NAMALWA (cell line): ENCODE results near the gene LARGE1.
A peak's percentile ranks its signal among the peaks of the same experiment; 100 is the strongest.

ENCODE experiments used
- DNase-seq: peaks from one replicate; pipeline ENCODE4 v3.0.0-alpha.2; 2015; ENCODE audit warnings: low spot score

The LARGE1 gene

DNA sequence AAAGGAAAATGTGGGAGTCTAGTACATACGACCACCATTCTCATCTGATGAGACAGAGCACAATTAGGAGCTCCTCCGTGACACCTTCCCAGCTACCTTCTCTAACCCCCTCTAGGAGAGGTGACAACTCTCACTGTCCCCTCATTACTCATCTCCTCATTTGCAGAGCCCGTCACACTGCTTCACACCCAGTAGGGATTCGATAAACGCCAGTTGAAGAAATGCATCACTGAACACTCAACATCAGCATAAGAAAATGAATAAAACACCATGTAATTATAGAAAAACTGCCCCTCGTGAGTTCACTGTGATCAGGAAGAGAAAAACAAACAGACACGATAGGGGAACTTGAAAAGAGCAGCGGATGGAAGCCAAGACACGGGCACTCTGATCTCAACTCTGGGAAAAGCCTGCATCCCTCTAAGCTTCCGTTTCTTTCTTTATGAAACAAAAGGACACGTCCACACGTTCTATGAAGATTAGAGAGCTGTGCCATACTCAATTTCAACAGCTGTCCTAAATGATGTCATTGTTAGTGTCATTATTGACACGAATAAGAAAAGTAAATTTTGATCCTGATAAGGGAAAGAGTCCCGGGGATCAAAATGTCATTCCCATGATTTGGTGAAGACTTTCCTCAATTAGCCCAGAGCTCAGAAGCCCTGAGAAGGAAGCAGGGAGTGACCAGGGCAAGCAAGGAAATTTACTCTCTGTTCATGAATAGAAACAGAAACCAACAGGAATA lies 356.9 kb downstream of the LARGE1 start:
- no peak for DNase-seq

DNA sequence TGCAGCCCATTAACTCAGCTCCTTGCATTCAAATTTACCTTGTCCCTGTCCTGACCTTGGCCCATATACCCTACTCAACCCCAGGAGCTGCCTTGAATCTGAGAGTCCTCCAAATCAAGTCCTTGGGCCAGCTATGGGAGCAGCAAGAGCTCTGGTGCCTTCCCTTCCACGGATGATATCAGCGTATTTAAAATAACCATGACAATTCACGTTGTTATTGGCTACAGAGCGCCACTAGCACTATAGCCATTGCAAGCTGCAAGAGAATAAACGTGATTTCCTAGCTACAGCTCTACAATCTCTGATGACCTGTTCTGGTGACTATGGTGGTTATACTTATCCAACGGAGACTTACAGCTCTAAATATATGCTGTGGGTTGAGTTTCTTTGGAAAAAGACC lies 357.8 kb downstream of the LARGE1 start:
- DNase-seq = no peak

DNA sequence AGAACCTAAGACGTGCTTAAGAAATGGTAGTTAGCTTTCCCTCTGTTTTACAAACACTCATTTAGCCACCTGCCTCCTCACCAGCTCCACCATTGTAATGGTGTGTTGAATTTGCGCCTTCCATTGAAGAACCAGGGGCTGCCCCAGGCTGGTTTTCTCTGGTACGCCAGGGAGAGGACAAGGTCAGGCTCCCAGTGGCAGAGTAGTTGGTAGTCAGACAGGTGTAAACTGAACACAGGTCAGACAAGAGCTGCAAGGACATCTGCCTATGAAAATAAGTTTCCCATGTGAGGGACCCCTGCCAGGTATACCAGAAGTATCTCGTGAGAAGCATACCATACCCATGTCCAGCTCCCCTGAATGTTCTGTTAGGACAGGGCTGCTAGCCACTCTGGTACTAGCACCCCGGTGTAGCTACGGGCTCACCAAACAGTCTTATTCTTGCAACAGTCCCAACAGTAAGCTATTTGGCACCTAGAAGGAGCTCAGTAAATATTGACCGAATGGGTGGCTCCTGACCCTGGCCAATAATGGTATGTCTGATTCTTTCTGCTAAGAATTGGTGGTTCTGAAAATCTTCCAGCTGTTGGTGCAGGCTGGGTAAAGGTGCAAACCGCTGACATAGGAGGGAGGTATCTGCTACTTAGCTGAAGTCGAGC lies 359.0 kb downstream of the LARGE1 start:
- DNase-seq = no peak

DNA sequence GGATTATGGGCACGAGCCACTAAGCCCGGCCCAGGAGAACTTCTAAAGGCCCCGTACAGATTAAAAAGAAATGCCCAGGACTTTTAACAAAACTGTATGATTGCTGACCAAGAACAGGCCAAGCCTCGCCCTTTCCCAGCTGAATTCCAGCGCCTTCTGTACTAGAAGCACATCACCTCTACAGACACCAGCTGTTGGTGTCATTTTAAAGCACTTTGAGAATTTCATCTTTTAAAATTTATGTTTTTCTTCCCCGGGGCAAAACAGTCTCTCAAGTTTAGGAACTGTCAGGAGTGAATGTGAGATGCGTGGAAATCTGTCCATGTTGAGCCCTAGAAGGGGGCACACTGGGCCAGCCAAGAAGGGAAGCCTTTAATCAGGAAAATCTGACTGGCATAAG lies 362.4 kb downstream of the LARGE1 start:
- no peak for DNase-seq

DNA sequence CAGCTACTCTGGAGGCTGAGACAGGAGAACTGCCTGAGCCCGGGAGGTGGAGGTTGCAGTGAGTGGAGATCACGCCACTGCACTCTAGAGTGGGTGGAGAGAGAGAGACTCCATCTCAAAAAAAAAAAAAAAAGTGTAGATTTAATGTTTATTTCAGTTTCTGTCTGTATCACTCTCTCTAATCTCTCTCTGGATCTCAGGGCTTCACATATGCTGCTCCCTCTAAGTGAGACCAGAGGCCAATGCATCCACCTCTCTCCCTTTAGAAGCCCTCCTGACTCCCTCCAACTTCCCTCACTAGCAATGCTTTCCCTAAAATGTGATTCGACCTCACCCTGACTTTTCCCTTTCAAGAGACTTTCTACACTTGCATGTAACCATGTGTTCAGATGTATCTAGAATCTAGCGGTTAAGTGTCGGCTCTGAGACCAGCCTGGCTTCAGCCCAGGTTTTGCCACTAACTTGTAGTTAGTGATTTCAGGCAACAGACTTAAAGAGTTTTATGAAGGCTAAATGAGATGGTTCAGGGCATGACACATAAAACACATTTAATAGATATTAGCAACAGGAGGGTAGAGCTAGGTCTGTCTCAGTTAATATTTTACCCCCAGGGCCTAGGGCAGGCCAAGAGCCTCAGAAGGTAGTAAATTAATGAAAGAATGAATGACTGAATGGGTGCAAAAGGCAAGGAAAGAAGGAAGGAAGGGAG lies 364.3 kb downstream of the LARGE1 start:
- no peak for DNase-seq

DNA sequence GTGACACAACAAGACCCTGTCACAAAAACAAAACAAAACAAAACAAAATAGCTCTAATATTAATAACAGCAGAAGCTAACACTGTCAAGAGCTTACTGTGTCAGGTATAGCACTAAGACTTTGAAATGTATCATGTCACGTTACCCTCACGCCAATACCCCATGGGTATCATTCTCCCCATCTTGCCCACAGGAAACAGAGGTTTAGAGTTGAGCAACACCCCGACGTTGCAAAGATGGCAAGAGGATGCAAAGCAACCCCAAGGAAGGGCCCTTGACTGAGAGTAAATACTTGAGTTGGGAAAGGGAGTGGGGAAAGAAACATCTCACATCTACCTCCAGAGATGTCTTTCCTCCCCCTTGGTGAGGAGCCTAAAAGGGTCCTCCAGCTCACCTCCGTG lies 366.8 kb downstream of the LARGE1 start:
- DNase-seq = no peak

DNA sequence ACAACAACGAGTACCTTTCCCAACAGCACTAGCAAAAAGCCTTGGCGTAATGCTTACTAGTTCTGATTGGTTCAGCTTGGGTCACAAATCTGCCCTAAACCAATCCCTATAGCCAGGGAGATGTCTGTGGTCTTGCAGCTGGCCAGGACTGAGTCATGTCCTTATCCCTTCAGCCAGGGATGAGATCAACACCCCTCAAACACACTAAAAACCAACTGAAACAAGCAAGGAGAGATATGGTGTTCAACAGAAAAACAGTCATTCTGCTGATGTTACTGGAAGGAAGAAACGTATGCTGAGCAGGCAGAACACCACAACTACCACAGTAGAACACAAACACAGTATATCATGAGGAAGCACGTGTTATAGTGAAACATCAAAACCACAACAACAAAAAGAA lies 375.6 kb downstream of the LARGE1 start:
- DNase-seq = no peak

GRCh38 chr22:33542722-33543121 lies 377.6 kb downstream of the LARGE1 start:
- DNase-seq = no peak

- no peak for DNase-seq
Observed at GRCh38 chr22:33542153-33542552, 378.1 kb downstream of the LARGE1 start.

DNA sequence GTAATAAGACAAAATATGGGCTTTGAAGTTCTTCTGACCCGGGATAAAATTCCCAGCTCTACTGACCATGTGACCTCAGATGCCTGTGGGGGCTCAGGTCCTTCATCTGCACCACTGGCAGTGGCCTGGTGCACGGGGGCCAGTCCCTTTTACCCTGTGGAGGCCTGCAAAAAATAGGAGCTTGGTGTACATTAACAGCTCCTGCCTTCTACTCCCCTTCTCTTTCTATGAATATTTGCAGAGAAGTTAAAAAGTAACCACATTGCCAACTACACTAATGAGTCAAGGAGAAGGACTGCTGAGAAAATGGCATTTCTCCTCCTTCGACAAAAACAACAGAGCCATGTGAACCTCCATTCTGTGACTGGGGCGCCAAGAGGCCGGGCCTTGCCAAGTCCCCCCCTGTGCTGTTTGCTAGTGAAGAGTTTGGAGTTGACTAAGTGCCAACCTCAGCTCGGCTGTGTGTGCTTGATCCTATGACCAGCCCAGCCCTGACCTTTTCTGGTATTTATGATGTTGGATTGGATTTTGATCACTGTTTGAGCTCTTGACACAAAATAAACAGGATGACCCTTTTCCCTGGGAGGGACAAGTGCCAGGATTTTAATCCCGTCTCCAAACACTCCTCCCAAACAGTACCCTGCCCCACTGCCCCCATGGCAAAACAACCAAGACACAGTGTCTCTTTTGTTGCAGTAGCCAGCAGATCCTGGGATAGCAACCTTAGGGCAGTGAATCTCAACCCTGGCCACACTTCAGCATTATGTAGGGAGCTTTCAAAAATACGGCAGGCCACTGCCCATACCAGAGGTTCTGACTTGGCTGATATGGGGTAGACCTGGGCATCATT lies 380.1 kb downstream of the LARGE1 start:
- no peak for DNase-seq

- DNase-seq = no peak
Observed at GRCh38 chr22:33539202-33539901, 380.9 kb downstream of the LARGE1 start.

GRCh38 chr22:33538277-33538885 lies 381.9 kb downstream of the LARGE1 start:
- DNase-seq = no peak

- no peak for DNase-seq
Observed at GRCh38 chr22:33537059-33537458, 383.2 kb downstream of the LARGE1 start.

DNA sequence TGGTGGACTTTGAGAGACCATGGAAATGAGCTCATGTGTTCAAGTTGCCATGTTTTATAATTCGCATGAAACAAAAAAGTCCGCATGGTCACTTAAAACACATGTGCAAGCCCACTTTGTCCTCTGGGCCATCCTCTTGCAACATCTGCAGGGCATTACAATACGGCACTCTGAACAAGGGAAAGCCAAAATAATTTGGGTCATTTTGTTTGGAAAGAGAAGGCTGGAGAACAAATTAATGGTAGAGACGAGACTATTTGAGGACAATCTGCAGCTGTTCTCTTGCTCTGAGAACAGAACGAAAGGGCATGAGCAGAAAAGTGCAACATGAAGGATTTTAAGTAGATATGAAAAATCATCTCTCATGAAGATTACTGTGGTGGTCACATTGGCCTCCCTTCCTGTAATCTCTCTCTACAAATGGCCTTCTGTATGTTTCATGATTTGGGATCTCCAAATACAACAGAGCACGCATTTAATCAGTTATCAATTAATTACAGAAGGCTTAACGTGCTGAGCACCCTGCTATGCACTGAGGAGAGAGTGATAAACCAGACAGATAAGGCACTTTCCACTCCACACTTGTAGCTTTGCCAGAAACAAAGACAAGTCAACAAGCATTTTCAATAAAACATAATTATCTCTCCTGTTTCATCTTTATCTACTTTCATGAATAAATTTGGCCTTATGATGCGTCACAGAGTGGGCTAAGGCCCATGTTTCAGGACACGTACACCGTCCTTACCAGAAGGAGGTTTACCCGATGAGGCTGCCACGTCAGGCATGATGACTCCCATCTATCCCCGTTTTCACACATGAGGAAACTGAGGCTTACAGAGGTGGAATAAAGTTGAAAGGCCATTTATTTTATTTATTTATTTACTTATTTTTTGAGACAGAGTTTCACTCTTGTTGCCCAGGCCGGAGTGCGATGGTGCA lies 384.1 kb downstream of the LARGE1 start:
- no peak for DNase-seq

- no peak for DNase-seq
Observed at GRCh38 chr22:33529424-33530113, 390.7 kb downstream of the LARGE1 start.

DNA sequence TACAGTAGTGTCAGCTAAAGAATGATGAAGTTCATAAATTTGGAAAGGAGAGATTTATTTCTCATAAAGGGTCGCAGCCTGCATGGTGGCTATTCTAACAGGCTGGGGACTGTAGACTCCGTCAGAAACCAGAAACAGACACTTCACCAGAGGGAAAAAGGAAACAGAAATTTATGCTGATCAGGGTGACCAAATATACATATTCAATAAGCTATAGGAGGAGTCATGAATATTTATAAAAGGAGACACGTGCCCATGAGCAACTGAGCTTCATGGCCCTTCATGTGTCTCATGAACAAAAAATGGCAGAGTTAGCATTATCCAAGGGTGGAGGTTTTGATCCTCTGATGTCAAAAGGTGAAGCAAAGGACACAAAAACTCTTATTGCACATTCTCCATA lies 392.1 kb downstream of the LARGE1 start:
- DNase-seq = peak; percentile 26

DNA sequence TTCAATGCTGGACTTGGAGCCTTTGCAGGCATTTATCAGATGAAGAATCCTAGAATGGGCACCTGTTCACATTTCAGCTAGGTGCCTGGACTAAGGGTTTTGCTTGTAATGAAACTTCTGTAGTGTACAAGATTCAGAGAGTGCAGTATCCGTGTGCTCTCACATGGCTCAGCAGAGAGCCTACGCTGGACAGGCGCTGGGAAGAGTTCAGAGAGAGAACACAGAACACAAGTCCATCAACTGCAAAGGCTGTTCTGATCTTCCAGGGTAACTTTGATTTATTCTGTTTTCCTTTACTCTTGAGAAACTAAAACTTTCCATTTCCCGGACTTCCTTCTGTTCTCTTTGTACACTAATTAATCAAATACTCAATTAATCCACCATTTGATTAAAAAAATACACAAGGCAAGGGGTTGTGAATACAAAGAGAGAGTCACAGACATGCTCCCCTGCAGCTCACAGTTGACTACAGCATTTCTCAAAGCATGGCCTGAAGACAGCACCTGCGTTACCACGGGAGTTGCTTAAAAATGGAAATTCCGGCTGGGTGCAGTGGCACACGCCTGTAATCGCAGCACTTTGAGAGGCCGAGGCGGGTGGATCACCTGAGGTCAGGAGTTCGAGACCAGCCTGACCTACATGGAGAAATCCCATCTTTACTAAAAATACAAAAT lies 393.7 kb downstream of the LARGE1 start:
- no peak for DNase-seq

- no peak for DNase-seq
Observed at GRCh38 chr22:33524511-33525260, 395.6 kb downstream of the LARGE1 start.
